Nephron (organoid): ENCODE measurements around the gene COMMD4.

Experiments
- H3K27ac Mint-ChIP-seq, 3 experiments: 2 replicates each; pipeline ENCODE4 v1.8.0; 2020; ENCODE audit warnings: mixed read lengths in 3 of 3, mild to moderate bottlenecking in 2 of 3, moderate library complexity in 1 of 3
- H3K27me3 Mint-ChIP-seq: 2 replicates; pipeline ENCODE4 v1.8.0; 2021; ENCODE audit warnings: low read depth, mild to moderate bottlenecking, moderate library complexity, mixed read lengths
- H3K36me3 Mint-ChIP-seq: 2 replicates; pipeline ENCODE4 v1.8.0; 2020; ENCODE audit warnings: low read depth, mixed read lengths
- H3K4me1 Mint-ChIP-seq: 2 replicates; pipeline ENCODE4 v1.8.0; 2020; ENCODE audit warnings: mixed read lengths
- H3K4me3 Mint-ChIP-seq, 3 experiments: 2 replicates each; pipeline ENCODE4 v1.8.0; 2020; ENCODE audit warnings: mild to moderate bottlenecking in 3 of 3, mixed read lengths in 3 of 3, moderate library complexity in 2 of 3
- H3K9me3 Mint-ChIP-seq: 2 replicates; pipeline ENCODE4 v1.8.0; 2020; ENCODE audit warnings: mixed read lengths
- TF ChIP-seq, protein P1 (sequence below), 3 experiments: fragments of 200-600 bp; sonication (generic); IDR thresholded peaks; one replicate each; pipeline ENCODE4 v1.5.0; 2021; ENCODE audit warnings: antibody characterized with exemption in 3 of 3; ENCODE audit not compliant: unreplicated experiment in 3 of 3

COMMD4 gene

DNA sequence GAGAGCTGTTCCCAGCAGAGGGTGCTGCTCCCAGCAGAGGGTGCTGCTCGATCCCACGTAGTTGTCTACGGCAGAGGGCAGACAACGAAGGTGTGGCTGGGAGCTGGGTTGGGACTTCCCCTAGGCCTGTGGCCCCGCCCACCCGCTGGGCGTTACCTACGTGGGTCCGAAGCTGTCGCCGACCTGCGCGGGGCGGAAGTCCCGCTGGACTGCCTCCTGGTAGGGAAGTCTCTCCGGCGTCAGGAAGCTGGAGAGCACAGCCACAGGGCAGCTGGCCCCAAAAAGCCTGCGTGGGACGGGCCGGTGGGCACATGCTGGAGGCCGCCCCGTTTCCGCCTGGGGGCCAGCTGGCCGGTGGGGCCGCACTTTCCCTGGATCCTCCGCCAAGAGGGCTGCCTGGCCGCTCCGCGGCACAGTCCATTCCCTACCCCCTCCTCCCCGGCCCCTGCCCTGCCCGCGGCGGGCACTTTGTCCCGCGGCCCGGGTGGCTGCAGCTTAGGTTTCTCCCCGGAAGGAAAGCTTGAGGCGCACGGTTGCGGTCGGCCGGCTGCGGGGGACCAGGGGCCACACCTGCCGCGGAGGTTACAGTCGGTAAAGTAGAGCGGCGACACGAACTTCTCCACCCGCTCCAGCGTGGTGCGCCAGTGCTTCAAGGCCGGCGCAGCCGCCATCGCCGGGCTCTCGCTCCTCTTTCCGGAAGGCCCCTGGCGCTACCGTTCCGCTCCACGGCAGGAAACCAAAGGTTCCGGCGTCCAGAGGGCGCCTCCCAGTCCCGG is 32.2 kb downstream of the COMMD4 start, which contains the start of gene MAN2C1:
TSS of gene MAN2C1 (minus strand) at position 695 of the 776 bp plus-strand sequence. CDS start at position 671, 24 bp downstream.
- peak within 1 kb of the TSS; percentile 89 to 97 (median 95) for H3K4me3 Mint-ChIP-seq
- H3K27ac Mint-ChIP-seq, result peak within 1 kb of the TSS; percentile 98 to 100 (median 99)
- no peaks in the 10 kb centered on the region for H3K9me3 Mint-ChIP-seq
- peaks cover 24% of the 10 kb centered on the region for H3K36me3 Mint-ChIP-seq
- peaks cover 16% of the 10 kb centered on the region for H3K4me1 Mint-ChIP-seq
- TF ChIP-seq, protein P1, sequence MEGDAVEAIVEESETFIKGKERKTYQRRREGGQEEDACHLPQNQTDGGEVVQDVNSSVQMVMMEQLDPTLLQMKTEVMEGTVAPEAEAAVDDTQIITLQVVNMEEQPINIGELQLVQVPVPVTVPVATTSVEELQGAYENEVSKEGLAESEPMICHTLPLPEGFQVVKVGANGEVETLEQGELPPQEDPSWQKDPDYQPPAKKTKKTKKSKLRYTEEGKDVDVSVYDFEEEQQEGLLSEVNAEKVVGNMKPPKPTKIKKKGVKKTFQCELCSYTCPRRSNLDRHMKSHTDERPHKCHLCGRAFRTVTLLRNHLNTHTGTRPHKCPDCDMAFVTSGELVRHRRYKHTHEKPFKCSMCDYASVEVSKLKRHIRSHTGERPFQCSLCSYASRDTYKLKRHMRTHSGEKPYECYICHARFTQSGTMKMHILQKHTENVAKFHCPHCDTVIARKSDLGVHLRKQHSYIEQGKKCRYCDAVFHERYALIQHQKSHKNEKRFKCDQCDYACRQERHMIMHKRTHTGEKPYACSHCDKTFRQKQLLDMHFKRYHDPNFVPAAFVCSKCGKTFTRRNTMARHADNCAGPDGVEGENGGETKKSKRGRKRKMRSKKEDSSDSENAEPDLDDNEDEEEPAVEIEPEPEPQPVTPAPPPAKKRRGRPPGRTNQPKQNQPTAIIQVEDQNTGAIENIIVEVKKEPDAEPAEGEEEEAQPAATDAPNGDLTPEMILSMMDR (IDR thresholded peaks at IDR 0.05; ENCODE audit: unreplicated experiment in 3 of 3), result peak; percentile 58 to 66 (median 65)
- H3K27me3 Mint-ChIP-seq, result peaks cover 3% of the 10 kb centered on the region

DNA sequence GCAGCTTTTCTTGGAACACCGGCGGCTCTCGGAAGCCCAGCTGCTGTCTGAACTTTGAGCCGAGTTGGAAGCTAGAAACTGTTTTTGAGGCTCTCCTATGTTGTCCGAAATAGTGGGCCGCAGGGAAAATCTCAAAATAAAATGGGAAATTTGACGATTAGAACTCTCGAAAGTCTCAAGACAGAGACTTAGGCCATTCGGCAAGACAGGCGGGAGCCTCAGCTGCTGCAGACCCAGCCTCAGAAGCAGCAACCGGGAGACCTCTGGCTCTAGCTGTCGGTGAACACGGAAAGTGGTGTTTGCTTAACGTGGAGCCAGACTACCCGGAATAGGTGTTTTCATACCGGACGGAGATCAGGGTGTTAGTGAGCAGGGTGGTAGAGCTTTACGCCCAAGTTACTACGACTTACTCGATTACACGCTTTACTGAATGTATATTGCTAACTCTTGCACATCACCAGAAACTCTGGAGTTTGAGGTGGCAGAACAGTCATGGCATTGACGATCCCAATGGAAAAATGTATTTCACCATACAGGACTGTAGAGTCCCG is 32.9 kb downstream of the COMMD4 start:
- H3K4me3 Mint-ChIP-seq, result peak overlapping the region; percentile 89 to 97 (median 95)
- H3K27ac Mint-ChIP-seq, result peak overlapping the region; percentile 98 to 100 (median 99)
- TF ChIP-seq, protein P1 (IDR thresholded peaks at IDR 0.05; ENCODE audit: unreplicated experiment in 3 of 3), result no peak
- peaks cover 3% of the 10 kb centered on the region for H3K27me3 Mint-ChIP-seq
- H3K36me3 Mint-ChIP-seq, result peaks cover 30% of the 10 kb centered on the region
- H3K9me3 Mint-ChIP-seq, result no peaks in the 10 kb centered on the region
- H3K4me1 Mint-ChIP-seq, result peaks cover 16% of the 10 kb centered on the region

DNA sequence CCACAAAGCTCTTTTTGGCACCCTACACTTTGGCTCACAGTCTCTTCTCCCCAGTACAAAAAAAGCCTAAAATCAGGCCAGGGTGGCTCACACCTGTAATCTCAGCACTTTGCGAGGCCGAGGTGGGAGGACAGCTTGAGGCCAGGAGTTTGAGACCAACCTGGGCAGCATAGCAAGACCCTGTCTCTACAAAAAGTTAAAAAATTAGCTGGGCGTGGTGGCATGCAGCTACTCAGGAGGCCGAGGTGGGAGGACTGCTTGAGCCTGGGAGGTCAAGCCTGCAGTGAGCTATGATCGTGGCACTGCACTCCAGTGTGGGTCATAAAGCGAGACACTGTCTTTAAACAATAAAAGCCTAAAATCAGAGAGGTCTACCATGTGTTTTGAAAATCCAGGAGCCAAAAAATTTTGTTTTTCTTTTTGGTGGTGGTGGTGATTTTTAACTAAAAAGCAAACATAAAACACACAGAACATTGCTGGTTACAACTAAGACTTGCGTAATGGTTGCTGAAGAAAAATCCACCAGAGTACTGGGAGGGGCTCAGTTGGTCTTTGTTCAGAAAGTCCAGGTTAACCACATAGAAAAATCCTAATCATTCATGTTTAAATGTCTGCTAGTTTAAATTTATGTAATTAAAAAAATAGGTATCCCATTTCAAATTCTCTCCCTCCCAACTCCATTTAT is 34.2 kb downstream of the COMMD4 start:
- Mint-ChIP-seq H3K9me3 (no peaks in the 10 kb centered on the region), H3K4me3 (peak overlapping the region; percentile 89 to 97 (median 95)), H3K36me3 (peaks cover 43% of the 10 kb centered on the region), H3K4me1 (peaks cover 16% of the 10 kb centered on the region), H3K27ac (peak overlapping the region; percentile 98 to 100 (median 99)), H3K27me3 (no peaks in the 10 kb centered on the region)
- TF ChIP-seq, protein P1 (IDR thresholded peaks at IDR 0.05; ENCODE audit: unreplicated experiment in 3 of 3), result no peak

DNA sequence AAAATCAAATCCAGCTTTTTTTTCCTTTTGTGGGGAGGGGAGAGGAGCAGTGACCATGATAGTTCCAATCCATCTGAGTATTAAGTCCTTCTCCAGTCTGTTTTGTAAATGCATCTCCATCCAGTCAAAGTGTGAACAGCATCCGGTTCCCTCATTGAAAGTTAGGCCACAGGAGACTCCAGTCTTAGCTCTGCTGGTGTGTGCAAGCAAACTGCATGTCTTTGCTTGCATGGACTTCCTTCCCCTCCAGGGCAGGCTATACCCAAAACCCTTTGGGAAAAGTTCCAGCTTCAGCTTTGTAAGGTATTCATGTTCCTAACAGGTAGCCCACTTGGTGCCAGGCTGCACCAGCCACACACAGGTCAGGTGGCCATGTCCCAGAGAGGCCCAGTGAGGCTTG is 35.6 kb downstream of the COMMD4 start:
- Mint-ChIP-seq H3K4me3 (no peak overlapping the region), H3K9me3 (no peaks in the 10 kb centered on the region), H3K27ac (no peak overlapping the region), H3K36me3 (peaks cover 58% of the 10 kb centered on the region), H3K27me3 (no peaks in the 10 kb centered on the region), H3K4me1 (peaks cover 16% of the 10 kb centered on the region)
- TF ChIP-seq, protein P1 (IDR thresholded peaks at IDR 0.05; ENCODE audit: unreplicated experiment in 3 of 3), result no peak

DNA sequence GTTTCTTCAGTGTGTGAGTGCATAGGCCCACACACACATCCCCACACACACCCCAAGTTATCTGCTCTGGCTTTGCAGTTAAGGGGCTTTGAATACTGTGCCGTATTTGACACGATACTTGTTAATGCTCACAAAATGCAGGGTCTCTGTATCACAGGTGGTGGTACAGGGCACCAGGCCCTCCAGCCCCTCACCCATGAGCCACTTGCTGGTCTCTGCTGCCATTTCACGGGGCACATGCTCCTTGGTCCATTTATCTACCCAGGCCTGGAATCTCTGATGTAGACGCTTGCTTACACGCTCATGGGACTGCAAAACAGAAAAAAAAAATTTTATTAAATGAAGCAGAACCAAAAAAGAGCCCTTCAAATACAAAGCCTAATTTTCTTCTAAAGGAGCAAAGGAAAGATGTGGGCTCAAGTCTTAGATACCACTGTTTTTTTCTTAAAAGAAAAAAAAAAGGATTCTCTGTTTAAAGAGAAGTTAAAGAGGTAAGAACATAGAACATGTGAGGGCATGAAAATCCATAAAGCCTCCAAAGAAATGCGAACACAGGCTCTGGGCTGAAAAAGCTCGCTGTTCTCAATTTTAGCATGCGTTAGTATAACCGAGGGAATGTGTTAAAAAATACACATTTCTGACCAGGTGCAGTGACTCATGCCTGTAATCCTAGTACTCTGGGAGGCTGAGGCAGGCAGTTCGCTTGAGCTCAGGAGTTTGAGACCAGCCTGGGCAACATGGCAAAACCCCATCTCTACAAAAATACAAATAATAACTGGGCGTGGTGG is 36.2 kb downstream of the COMMD4 start:
- Mint-ChIP-seq H3K27ac (no peak overlapping the region), H3K4me1 (peaks cover 16% of the 10 kb centered on the region), H3K36me3 (peaks cover 60% of the 10 kb centered on the region), H3K27me3 (no peaks in the 10 kb centered on the region), H3K4me3 (no peak overlapping the region), H3K9me3 (no peaks in the 10 kb centered on the region)
- TF ChIP-seq, protein P1 (IDR thresholded peaks at IDR 0.05; ENCODE audit: unreplicated experiment in 3 of 3), result no peak
